Measurements from ENCODE around the gene C19orf81. TPM values are rescaled to one million over a fixed set of nuclear protein-coding genes. Genes with fewer than 3 reads are reported as not detected.

C19orf81 gene
- total RNA-seq, 2 experiments from 2014 or later = 2.6 to 2.9 TPM

GRCh38 chr19:50678323-50678722, 29.1 kb downstream of the C19orf81 start:
- no peaks in the 10 kb centered on the region for H3K36me3 Mint-ChIP-seq

GRCh38 chr19:50679177-50680125, 30.2 kb downstream of the C19orf81 start:
- no peak overlapping the region for H3K27ac Mint-ChIP-seq
- peaks cover 31% of the 10 kb centered on the region for H3K27me3 Mint-ChIP-seq
- H3K4me1 Mint-ChIP-seq = peaks cover 9% of the 10 kb centered on the region
- H3K9me3 Mint-ChIP-seq = no peaks in the 10 kb centered on the region
- H3K36me3 Mint-ChIP-seq = no peaks in the 10 kb centered on the region
- peak; percentile 85 for DNase-seq
- H3K4me3 Mint-ChIP-seq = peak overlapping the region; percentile 16

More at GRCh38 chr19:50678323-50678722, 29.1 kb downstream of the C19orf81 start:
- H3K4me3 Mint-ChIP-seq = no peak overlapping the region
- peaks cover 39% of the 10 kb centered on the region for H3K27me3 Mint-ChIP-seq
- H3K27ac Mint-ChIP-seq = no peak overlapping the region
- no peaks in the 10 kb centered on the region for H3K9me3 Mint-ChIP-seq
- H3K4me1 Mint-ChIP-seq = peaks cover 11% of the 10 kb centered on the region
- DNase-seq = no peak

DNA sequence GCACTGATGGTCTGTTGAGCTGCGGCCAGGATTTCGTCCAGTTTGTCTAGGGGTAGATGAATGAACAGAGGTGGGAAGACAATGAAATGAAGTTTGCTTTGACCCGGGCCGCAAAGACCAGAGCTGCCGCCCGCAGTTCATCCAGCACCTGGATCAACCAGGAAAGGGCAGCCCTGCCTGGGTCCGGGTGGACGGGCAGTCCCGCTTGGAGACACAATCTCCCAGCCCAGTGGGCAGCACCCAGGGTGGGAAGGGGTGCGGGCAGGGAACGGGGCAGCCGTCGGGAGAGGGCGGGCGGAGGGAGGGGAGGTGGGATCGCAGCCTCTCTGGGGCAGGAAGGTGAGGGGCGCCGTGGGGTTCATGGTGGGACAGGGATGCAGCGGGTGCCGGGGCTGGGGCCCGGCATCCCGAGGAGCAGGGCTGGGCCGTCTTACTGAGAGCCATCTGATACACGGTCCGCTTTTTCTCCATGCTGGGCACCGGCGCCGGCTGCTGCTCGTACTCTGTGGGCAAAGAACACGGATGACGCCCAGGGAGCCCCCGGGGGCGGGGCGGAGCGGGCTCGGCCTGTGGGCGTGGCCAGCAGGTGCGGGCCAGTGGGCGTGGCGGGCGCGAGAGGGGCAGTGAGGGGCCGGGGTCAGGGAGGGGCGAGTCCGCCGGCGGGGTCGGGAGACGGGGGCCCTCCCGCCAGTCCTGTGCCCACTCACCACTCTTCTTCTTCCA, 37.2 kb downstream of the C19orf81 start:
- H3K36me3 Mint-ChIP-seq = peaks cover 2% of the 10 kb centered on the region
- no peaks in the 10 kb centered on the region for H3K9me3 Mint-ChIP-seq
- H3K4me1 Mint-ChIP-seq = no peaks in the 10 kb centered on the region
- DNase-seq = no peak
- H3K27me3 Mint-ChIP-seq = peaks cover 37% of the 10 kb centered on the region
- no peak overlapping the region for H3K4me3 Mint-ChIP-seq
- no peak overlapping the region for H3K27ac Mint-ChIP-seq

DNA sequence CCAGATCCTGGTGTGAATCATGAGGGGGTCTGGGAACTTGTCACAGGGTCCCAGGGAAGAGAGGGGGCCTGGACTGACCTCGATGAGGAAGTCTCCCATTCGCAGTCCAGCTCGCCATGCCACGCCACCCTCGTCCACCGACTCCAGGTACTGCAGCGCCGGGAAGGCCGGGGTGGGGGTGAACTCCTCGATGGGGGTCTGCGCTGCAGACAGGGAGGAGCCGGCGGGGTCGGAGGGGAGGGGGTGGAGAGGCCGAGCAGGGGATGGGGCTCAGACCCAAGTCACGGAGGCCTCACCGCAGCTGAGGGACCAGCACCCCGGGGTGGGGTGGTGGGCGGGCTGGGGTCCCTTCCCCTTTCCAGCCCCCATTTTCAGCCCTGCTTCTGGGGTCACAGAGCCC, 39.5 kb downstream of the C19orf81 start:
- H3K9me3 Mint-ChIP-seq = no peaks in the 10 kb centered on the region
- H3K4me3 Mint-ChIP-seq = no peak overlapping the region
- no peak overlapping the region for H3K27ac Mint-ChIP-seq
- no peak for DNase-seq
- H3K36me3 Mint-ChIP-seq = peaks cover 2% of the 10 kb centered on the region
- H3K4me1 Mint-ChIP-seq = no peaks in the 10 kb centered on the region
- H3K27me3 Mint-ChIP-seq = peaks cover 53% of the 10 kb centered on the region

GRCh38 chr19:50690439-50690838, 41.2 kb downstream of the C19orf81 start:
- Mint-ChIP-seq H3K27ac (no peak overlapping the region), H3K27me3 (peaks cover 59% of the 10 kb centered on the region), H3K4me1 (peaks cover 1% of the 10 kb centered on the region), H3K36me3 (peaks cover 2% of the 10 kb centered on the region), H3K4me3 (no peak overlapping the region), H3K9me3 (no peaks in the 10 kb centered on the region)
- DNase-seq = no peak

GRCh38 chr19:50693064-50693975, 44.1 kb downstream of the C19orf81 start:
- H3K27me3 Mint-ChIP-seq = peaks cover 67% of the 10 kb centered on the region
- H3K9me3 Mint-ChIP-seq = no peaks in the 10 kb centered on the region
- H3K27ac Mint-ChIP-seq = no peak overlapping the region
- no peak overlapping the region for H3K4me3 Mint-ChIP-seq
- DNase-seq = no peak
- peaks cover 1% of the 10 kb centered on the region for H3K4me1 Mint-ChIP-seq
- H3K36me3 Mint-ChIP-seq = peaks cover 2% of the 10 kb centered on the region

DNA sequence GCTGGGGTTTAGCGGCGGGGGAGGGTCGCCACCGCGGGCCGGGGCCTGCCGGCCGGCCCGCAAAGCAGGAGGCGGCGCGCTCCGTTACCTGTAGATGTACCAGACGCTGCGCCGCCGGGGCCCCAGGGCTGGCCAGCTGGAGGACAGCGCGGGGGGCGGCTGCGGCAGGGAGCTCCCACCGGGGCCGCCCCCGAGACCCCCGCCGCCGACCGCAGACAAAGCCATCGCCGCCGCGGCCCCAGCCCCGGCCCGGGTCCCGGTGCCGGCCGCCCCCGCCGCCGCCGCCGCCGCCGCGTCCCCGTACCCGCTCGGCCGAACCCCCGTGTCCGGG, 45.5 kb downstream of the C19orf81 start:
- H3K4me3 Mint-ChIP-seq = no peak overlapping the region
- no peaks in the 10 kb centered on the region for H3K36me3 Mint-ChIP-seq
- H3K27ac Mint-ChIP-seq = no peak overlapping the region
- no peaks in the 10 kb centered on the region for H3K9me3 Mint-ChIP-seq
- H3K4me1 Mint-ChIP-seq = peaks cover 1% of the 10 kb centered on the region
- DNase-seq = no peak
- peaks cover 73% of the 10 kb centered on the region for H3K27me3 Mint-ChIP-seq

- DNase-seq = peak; percentile 52
- H3K4me1 Mint-ChIP-seq = peaks cover 1% of the 10 kb centered on the region
- no peak overlapping the region for H3K4me3 Mint-ChIP-seq
- no peaks in the 10 kb centered on the region for H3K9me3 Mint-ChIP-seq
- H3K36me3 Mint-ChIP-seq = no peaks in the 10 kb centered on the region
- H3K27ac Mint-ChIP-seq = no peak overlapping the region
- peaks cover 74% of the 10 kb centered on the region for H3K27me3 Mint-ChIP-seq
These were observed 46.2 kb downstream of the C19orf81 start for GRCh38 chr19:50695251-50696093.

DNA sequence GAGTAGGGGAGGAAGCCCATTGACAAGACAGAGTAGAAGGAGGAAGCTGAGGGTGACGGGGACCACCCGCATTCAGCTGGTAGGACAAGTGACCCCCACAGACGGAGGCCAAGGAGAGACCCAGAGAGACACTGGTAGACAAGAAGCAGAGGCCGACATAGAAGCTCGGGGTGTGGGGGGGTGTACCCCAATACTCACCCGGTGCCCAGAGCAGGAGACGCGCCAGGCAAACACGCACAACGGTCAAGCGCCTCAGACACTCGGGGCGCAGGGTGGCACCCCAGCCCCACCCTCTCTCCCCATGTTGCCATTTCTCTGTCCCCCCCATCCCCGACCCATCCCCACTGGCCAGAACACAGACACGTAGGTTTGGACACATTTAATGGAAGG, 46.8 kb downstream of the C19orf81 start:
- DNase-seq = no peak
- no peaks in the 10 kb centered on the region for H3K9me3 Mint-ChIP-seq
- no peak overlapping the region for H3K4me3 Mint-ChIP-seq
- H3K27me3 Mint-ChIP-seq = peaks cover 69% of the 10 kb centered on the region
- H3K36me3 Mint-ChIP-seq = no peaks in the 10 kb centered on the region
- H3K27ac Mint-ChIP-seq = no peak overlapping the region
- peaks cover 1% of the 10 kb centered on the region for H3K4me1 Mint-ChIP-seq

- H3K4me1 Mint-ChIP-seq = peaks cover 1% of the 10 kb centered on the region
- no peaks in the 10 kb centered on the region for H3K9me3 Mint-ChIP-seq
- DNase-seq = no peak
- no peak overlapping the region for H3K27ac Mint-ChIP-seq
- peaks cover 55% of the 10 kb centered on the region for H3K27me3 Mint-ChIP-seq
- no peaks in the 10 kb centered on the region for H3K36me3 Mint-ChIP-seq
- H3K4me3 Mint-ChIP-seq = no peak overlapping the region
These were observed 48.3 kb downstream of the C19orf81 start for GRCh38 chr19:50697414-50698124.

DNA sequence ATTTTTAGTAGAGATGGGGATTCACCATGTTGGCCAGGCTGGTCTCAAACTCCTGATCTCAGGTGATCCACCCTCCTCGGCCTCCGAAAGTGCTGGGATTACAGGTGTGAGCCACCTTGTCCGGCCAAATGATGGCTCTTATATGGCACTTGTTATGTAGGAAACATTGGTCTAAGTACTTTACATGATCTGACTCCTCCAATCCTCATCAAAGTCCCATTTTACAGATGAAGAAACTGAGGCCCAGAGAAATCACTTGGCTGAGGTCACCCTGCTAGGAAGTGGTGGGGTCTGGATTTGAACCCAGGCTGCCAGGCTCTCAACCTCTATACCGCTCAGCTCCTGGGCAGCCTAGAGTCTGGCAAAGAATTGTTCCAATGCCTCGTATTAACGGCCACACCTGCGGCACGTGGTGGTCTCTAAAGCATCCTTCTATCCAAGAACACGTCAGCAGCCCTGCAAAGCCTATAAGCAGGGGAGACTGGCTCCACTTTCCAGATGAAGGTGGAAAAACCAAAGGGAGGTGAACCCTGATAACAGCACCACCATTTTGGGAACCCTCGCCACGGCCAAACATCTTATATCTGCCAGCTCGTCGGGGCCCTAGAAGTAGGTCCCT, 52.2 kb downstream of the C19orf81 start:
- no peak overlapping the region for H3K4me3 Mint-ChIP-seq
- H3K36me3 Mint-ChIP-seq = no peaks in the 10 kb centered on the region
- H3K4me1 Mint-ChIP-seq = peaks cover 4% of the 10 kb centered on the region
- H3K27me3 Mint-ChIP-seq = peaks cover 43% of the 10 kb centered on the region
- H3K9me3 Mint-ChIP-seq = no peaks in the 10 kb centered on the region
- DNase-seq = no peak
- H3K27ac Mint-ChIP-seq = no peak overlapping the region

DNA sequence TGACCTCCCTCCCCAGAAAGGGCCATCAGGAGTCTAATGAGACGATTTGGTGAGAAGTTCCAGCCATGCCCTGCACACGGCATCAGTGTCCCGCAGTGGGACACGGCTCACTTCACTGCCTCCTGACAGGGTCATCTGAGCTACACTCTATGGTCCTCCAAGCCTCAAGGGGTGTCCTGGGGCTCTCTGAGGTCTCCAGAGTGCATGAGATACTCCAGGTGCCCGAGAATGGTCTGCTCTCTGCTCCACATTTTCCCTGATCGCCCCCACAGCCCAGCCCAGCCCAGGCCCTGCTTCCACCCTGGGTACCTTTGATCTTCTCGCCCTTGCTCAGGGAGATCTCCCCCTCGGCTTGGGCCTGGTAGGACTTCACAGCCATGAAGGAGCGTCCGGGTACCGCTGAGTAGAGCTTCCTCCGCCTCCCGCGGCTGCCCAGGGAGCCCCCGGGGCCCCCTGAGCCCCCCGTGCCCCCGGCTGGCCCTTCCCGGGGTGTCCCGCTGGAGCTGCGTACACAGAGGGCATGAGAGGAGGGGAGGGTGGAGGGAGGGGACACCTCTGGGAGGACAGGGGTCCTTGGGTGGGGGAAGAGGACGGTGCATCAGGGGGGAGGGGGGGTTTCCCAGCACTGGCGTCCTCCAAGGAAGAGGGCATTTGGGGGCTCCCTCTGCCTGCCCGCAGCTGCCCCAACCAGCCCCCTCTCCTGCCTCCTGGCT, 53.1 kb downstream of the C19orf81 start:
- Mint-ChIP-seq H3K36me3 (no peaks in the 10 kb centered on the region), H3K9me3 (no peaks in the 10 kb centered on the region), H3K4me1 (peaks cover 9% of the 10 kb centered on the region), H3K27me3 (peaks cover 38% of the 10 kb centered on the region), H3K27ac (no peak overlapping the region), H3K4me3 (no peak overlapping the region)
- DNase-seq = no peak

All from activated naive CD8-positive, alpha-beta T cell treated with anti-CD3 and anti-CD28 coated beads for 36 hours (primary cell).